ENCODE data around the gene ANP32D. TPM values are rescaled to one million over a fixed set of nuclear protein-coding genes. Genes with fewer than 3 reads are reported as not detected.
"Not testable (repeated sequence)": the region's sequence is repeated elsewhere in the genome, so short reads cannot be mapped to it uniquely, and the experiment has no call there.

ANP32D gene
- total and polyA plus RNA-seq, 7 experiments from 2014 or later, result not detected

DNA sequence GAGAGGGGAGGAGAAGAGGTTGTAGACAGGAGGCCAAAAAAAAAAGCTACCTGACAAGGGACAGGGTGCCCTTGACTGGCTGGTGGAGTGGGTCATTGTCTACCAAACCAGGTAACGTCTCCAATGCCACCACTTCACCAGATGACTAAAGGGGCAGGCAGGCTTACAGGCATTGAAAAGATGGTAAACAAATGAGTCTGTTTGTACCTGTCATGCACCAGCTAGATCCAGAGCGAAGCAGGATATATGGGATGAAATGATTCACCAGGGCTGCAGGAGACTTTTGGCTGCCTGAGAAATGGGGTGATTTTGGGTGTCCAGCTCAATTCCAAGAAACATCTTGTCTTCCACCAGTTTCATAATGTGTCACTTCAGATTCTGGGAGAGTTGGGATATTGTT, 13.9 kb downstream of the ANP32D start:
- POLR2A ChIA-PET, result no interaction called here
- H3K27me3 Mint-ChIP-seq, result peaks cover 0 to 19% (median 6%) of the 10 kb centered on the region in 5 donors
- no peak overlapping the region for H3K27ac ChIP-seq (ENCODE audit: low read depth, low read length)

DNA sequence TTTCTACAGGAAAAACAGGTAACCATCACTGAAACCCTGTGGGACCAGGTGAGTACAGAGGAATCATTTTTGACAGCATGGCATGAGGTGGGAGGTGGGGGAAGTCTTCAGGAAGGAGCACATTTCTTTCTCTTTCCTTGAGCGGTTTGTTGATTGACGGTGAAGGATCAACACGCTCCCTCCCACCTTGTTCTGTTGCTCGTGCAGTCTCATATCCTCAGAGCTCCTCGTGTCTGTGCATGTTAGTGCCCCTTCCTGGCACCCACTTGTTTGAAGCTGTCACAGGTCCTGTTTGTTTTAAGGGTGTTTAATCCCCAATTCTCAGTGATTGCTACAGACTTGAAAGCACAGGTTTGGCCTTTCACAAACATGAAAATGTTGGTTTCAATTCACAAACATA, 14.3 kb downstream of the ANP32D start:
- CTCF ChIA-PET, result interaction anchor here (0.8 kb wide), 1 partner anchor 131 kb away, joined by 3 read pairs; no protein-coding TSS in a partner anchor
- H3K4me3 Mint-ChIP-seq, result no peak overlapping the region
- peaks cover 0 to 3% (median 0%) of the 10 kb centered on the region in 7 donors for H3K4me1 Mint-ChIP-seq
- POLR2A ChIA-PET, result no interaction called here
- intact Hi-C loops (cut with micrococcal nuclease), result no loop called here
- no peak overlapping the region for H3K27ac Mint-ChIP-seq
- no peak overlapping the region for H3K4me3 ChIP-seq (ENCODE audit: low read length)
- peaks cover 0 to 3% (median 0%) of the 10 kb centered on the region in 11 donors for H3K9me3 Mint-ChIP-seq
- H3K4me1 ChIP-seq (ENCODE audit: control insufficient read depth in 2 of 2, insufficient read depth in 2 of 2, low read length in 2 of 2), result no peaks in the 10 kb centered on the region
- no peaks in the 10 kb centered on the region for H3K9me3 ChIP-seq (ENCODE audit: control insufficient read depth in 2 of 3, low read length in 3 of 3)
- H3K27me3 Mint-ChIP-seq, result peaks cover 0 to 19% (median 6%) of the 10 kb centered on the region in 5 donors
- H3K27me3 ChIP-seq (ENCODE audit: control insufficient read depth in 2 of 2, insufficient read depth in 2 of 2, low read length in 2 of 2), result no peaks in the 10 kb centered on the region
- ATAC-seq, result no peak
- H3K36me3 Mint-ChIP-seq, result no peaks in the 10 kb centered on the region
- H3K27ac ChIP-seq (ENCODE audit: low read depth, low read length), result no peak overlapping the region
- no peak for DNase-seq
- H3K36me3 ChIP-seq (ENCODE audit: control insufficient read depth in 2 of 3, insufficient read depth in 3 of 3, low read length in 3 of 3), result no peaks in the 10 kb centered on the region

More for the DNA sequence above, 13.9 kb downstream of the ANP32D start:
- H3K4me3 ChIP-seq (ENCODE audit: low read length), result no peak overlapping the region
- peaks cover 0 to 3% (median 0%) of the 10 kb centered on the region in 11 donors for H3K9me3 Mint-ChIP-seq
- H3K36me3 ChIP-seq (ENCODE audit: control insufficient read depth in 2 of 3, insufficient read depth in 3 of 3, low read length in 3 of 3), result no peaks in the 10 kb centered on the region
- H3K27ac Mint-ChIP-seq, result no peak overlapping the region
- no peaks in the 10 kb centered on the region for H3K27me3 ChIP-seq (ENCODE audit: control insufficient read depth in 2 of 2, insufficient read depth in 2 of 2, low read length in 2 of 2)
- H3K9me3 ChIP-seq (ENCODE audit: control insufficient read depth in 2 of 3, low read length in 3 of 3), result no peaks in the 10 kb centered on the region
- H3K4me1 ChIP-seq (ENCODE audit: control insufficient read depth in 2 of 2, insufficient read depth in 2 of 2, low read length in 2 of 2), result no peaks in the 10 kb centered on the region
- DNase-seq (no peak), ATAC-seq (no peak)
- H3K36me3 Mint-ChIP-seq, result peaks cover 0 to under 1% (median 0%) of the 10 kb centered on the region in 5 donors
- H3K4me3 Mint-ChIP-seq, result no peak overlapping the region
- CTCF ChIA-PET, result no interaction called here
- intact Hi-C loops (cut with micrococcal nuclease), result no loop called here
- peaks cover 0 to 3% (median 0%) of the 10 kb centered on the region in 7 donors for H3K4me1 Mint-ChIP-seq

- H3K27ac ChIP-seq (ENCODE audit: low read depth, low read length), result no peak overlapping the region
- CTCF ChIA-PET, result no interaction called here
These were observed 16.7 kb downstream of the ANP32D start for GRCh38 chr12:48489012-48489411.

DNA sequence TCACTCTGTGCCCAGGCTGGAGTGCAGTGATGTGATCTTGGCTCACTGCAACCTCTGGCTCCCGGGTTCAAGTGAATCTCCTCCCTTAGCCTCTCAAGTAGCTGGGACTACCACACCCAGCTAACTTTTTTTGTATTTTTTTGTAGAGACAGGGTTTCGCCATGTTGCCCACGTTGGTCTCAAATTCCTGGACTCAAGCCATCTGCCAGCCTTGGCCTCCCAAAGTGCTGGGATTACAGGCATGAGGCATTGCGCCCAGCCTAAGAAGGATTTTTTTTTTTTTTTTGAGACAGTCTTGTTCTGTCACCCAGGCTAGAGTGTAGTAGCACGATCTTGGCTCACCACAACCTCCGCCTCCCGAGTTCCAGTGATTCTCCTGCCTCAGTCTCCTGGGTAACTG, 17.1 kb downstream of the ANP32D start:
- H3K4me1 Mint-ChIP-seq; DNase-seq; H3K9me3 Mint-ChIP-seq; H3K27ac ChIP-seq (ENCODE audit: low read depth, low read length); ATAC-seq; H3K27me3 ChIP-seq (ENCODE audit: control insufficient read depth in 2 of 2, insufficient read depth in 2 of 2, low read length in 2 of 2); H3K4me1 ChIP-seq (ENCODE audit: control insufficient read depth in 2 of 2, insufficient read depth in 2 of 2, low read length in 2 of 2); H3K36me3 Mint-ChIP-seq; H3K36me3 ChIP-seq (ENCODE audit: control insufficient read depth in 2 of 3, insufficient read depth in 3 of 3, low read length in 3 of 3); H3K4me3 Mint-ChIP-seq; H3K4me3 ChIP-seq (ENCODE audit: low read length); H3K27ac Mint-ChIP-seq; H3K9me3 ChIP-seq (ENCODE audit: control insufficient read depth in 2 of 3, low read length in 3 of 3); CTCF ChIA-PET; intact Hi-C loops (cut with micrococcal nuclease): not testable (repeated sequence)
- POLR2A ChIA-PET, result interaction anchor here (0.6 kb wide), 2 partner anchors 338 to 1189 kb away, joined by 6 to 10 read pairs; no protein-coding TSS in a partner anchor
- H3K27me3 Mint-ChIP-seq, result peaks cover 0 to 13% (median 0%) of the 10 kb centered on the region in 5 donors

More at GRCh38 chr12:48489012-48489411, 16.7 kb downstream of the ANP32D start:
- H3K27me3 ChIP-seq (ENCODE audit: control insufficient read depth in 2 of 2, insufficient read depth in 2 of 2, low read length in 2 of 2), result no peaks in the 10 kb centered on the region
- H3K4me3 ChIP-seq (ENCODE audit: low read length), result no peak overlapping the region
- Mint-ChIP-seq H3K9me3 (peaks cover 0 to 1% (median 0%) of the 10 kb centered on the region in 11 donors), H3K4me1 (peaks cover 0 to 3% (median 0%) of the 10 kb centered on the region in 7 donors), H3K27ac (no peak overlapping the region), H3K4me3 (no peak overlapping the region), H3K27me3 (peaks cover 0 to 13% (median 0%) of the 10 kb centered on the region in 5 donors), H3K36me3 (no peaks in the 10 kb centered on the region)
- no peak for DNase-seq
- H3K36me3 ChIP-seq (ENCODE audit: control insufficient read depth in 2 of 3, insufficient read depth in 3 of 3, low read length in 3 of 3), result no peaks in the 10 kb centered on the region
- no peak for ATAC-seq
- POLR2A ChIA-PET, result interaction anchor here (0.6 kb wide), 2 partner anchors 338 to 1188 kb away, joined by 6 to 10 read pairs; no protein-coding TSS in a partner anchor
- H3K9me3 ChIP-seq (ENCODE audit: control insufficient read depth in 2 of 3, low read length in 3 of 3), result no peaks in the 10 kb centered on the region
- no peaks in the 10 kb centered on the region for H3K4me1 ChIP-seq (ENCODE audit: control insufficient read depth in 2 of 2, insufficient read depth in 2 of 2, low read length in 2 of 2)
- intact Hi-C loops (cut with micrococcal nuclease), result no loop called here

DNA sequence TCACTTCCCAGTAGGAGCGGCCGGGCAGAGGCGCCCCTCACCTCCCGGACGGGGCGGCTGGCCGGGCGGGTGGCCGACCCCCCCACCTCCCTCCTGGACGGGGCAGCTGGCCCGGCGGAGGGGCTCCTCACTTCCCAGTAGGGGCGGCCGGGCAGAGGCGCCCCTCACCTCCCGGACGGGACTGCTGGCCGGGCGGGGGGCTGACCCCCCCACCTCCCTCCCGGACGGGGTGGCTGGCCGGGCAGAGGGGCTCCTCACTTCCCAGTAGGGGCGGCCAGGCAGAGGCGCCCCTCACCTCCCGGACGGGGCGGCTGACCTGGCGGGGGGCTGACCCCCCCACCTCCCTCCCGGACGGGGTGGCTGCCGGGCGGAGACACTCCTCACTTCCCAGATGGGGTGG, 27.9 kb downstream of the ANP32D start:
- POLR2A ChIA-PET; H3K4me1 Mint-ChIP-seq; DNase-seq; intact Hi-C loops (cut with micrococcal nuclease); H3K27ac ChIP-seq (ENCODE audit: low read depth, low read length); H3K36me3 Mint-ChIP-seq; H3K4me3 Mint-ChIP-seq; ATAC-seq; H3K4me1 ChIP-seq (ENCODE audit: control insufficient read depth in 2 of 2, insufficient read depth in 2 of 2, low read length in 2 of 2); H3K27ac Mint-ChIP-seq; H3K27me3 ChIP-seq (ENCODE audit: control insufficient read depth in 2 of 2, insufficient read depth in 2 of 2, low read length in 2 of 2); H3K9me3 ChIP-seq (ENCODE audit: control insufficient read depth in 2 of 3, low read length in 3 of 3); H3K9me3 Mint-ChIP-seq; H3K36me3 ChIP-seq (ENCODE audit: control insufficient read depth in 2 of 3, insufficient read depth in 3 of 3, low read length in 3 of 3); H3K4me3 ChIP-seq (ENCODE audit: low read length): not testable (repeated sequence)
- CTCF ChIA-PET, result interaction anchor here (0.6 kb wide), 1 partner anchor 15 kb away, joined by 4 read pairs; no protein-coding TSS in a partner anchor
- peaks cover 4 to 14% (median 7%) of the 10 kb centered on the region in 5 donors for H3K27me3 Mint-ChIP-seq

- H3K4me1 Mint-ChIP-seq; H3K36me3 Mint-ChIP-seq; intact Hi-C loops (cut with micrococcal nuclease); H3K4me1 ChIP-seq (ENCODE audit: control insufficient read depth in 2 of 2, insufficient read depth in 2 of 2, low read length in 2 of 2); ATAC-seq; CTCF ChIA-PET; DNase-seq; POLR2A ChIA-PET; H3K27me3 ChIP-seq (ENCODE audit: control insufficient read depth in 2 of 2, insufficient read depth in 2 of 2, low read length in 2 of 2); H3K4me3 Mint-ChIP-seq; H3K4me3 ChIP-seq (ENCODE audit: low read length); H3K36me3 ChIP-seq (ENCODE audit: control insufficient read depth in 2 of 3, insufficient read depth in 3 of 3, low read length in 3 of 3); H3K27ac ChIP-seq (ENCODE audit: low read depth, low read length); H3K27ac Mint-ChIP-seq: not testable (repeated sequence)
- peaks cover 0 to 13% (median 0%) of the 10 kb centered on the region in 3 experiments for H3K9me3 ChIP-seq (ENCODE audit: control insufficient read depth in 2 of 3, low read length in 3 of 3)
- Mint-ChIP-seq H3K9me3 (peaks cover 0 to 36% (median 5%) of the 10 kb centered on the region in 11 donors), H3K27me3 (peaks cover 10 to 21% (median 14%) of the 10 kb centered on the region in 5 donors)
These were observed 34.5 kb downstream of the ANP32D start for GRCh38 chr12:48506836-48507235.

- no peak for ATAC-seq
- intact Hi-C loops (cut with micrococcal nuclease), result no loop called here
- no peak overlapping the region for H3K4me3 Mint-ChIP-seq
These were observed 36.6 kb downstream of the ANP32D start for GRCh38 chr12:48508987-48509386.

More at GRCh38 chr12:48508987-48509386, 36.6 kb downstream of the ANP32D start:
- CTCF ChIA-PET, result no interaction called here
- Histone ChIP-seq H3K4me1 (ENCODE audit: control insufficient read depth in 2 of 2, insufficient read depth in 2 of 2, low read length in 2 of 2) (no peaks in the 10 kb centered on the region), H3K27ac (ENCODE audit: low read depth, low read length) (no peak overlapping the region), H3K36me3 (ENCODE audit: control insufficient read depth in 2 of 3, insufficient read depth in 3 of 3, low read length in 3 of 3) (no peaks in the 10 kb centered on the region), H3K27me3 (ENCODE audit: control insufficient read depth in 2 of 2, insufficient read depth in 2 of 2, low read length in 2 of 2) (no peaks in the 10 kb centered on the region), H3K4me3 (ENCODE audit: low read length) (no peak overlapping the region), H3K9me3 (ENCODE audit: control insufficient read depth in 2 of 3, low read length in 3 of 3) (peaks cover 0 to 13% (median 0%) of the 10 kb centered on the region in 3 experiments)
- POLR2A ChIA-PET, result no interaction called here
- Mint-ChIP-seq H3K4me1 (no peaks in the 10 kb centered on the region), H3K27me3 (peaks cover 9 to 20% (median 11%) of the 10 kb centered on the region in 5 donors), H3K27ac (no peak overlapping the region), H3K9me3 (peaks cover 0 to 32% (median 5%) of the 10 kb centered on the region in 11 donors), H3K36me3 (peaks cover 0 to under 1% (median 0%) of the 10 kb centered on the region in 5 donors)
- no peak for DNase-seq
